Fibroblast of peridontal ligament (primary cell): ENCODE measurements around the gene SOCS3.
"Not testable (repeated sequence)": the region's sequence is repeated elsewhere in the genome, so short reads cannot be mapped to it uniquely, and the experiment has no call there.

ENCODE experiments used
- DNase-seq: peaks from one replicate; pipeline ENCODE4 v3.0.0-alpha.2; 2010; ENCODE audit errors: extremely low read depth

SOCS3 gene

DNA sequence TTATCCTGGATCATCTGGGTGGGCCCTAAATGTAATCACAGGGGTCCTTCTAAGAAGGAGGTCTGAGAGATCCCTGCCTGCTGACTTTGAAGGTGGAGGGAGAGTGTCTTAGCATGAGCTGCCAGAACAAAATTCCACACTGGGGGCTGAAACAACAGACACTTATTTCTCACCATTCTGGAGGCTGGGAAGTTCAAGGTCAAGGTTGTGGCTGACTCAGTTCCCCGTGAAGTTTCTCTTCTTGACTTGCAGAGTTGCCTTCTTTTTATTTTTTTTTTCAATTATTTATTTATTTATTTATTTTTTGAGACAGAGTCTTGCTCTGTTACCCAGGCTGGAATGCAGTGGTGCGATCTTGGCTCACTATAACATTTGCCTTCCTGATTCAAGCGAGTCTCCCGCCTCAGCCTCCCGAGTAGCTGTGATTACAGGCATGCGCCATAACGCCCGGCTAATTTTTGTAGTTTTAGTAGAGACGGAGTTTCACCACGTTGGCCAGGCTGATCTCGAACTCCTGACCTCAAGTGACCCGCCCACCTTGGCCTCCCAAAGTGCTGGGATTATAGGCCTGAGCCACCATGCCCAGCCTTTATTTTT is 50.1 kb downstream of the SOCS3 start:
- not testable (repeated sequence) for DNase-seq

DNA sequence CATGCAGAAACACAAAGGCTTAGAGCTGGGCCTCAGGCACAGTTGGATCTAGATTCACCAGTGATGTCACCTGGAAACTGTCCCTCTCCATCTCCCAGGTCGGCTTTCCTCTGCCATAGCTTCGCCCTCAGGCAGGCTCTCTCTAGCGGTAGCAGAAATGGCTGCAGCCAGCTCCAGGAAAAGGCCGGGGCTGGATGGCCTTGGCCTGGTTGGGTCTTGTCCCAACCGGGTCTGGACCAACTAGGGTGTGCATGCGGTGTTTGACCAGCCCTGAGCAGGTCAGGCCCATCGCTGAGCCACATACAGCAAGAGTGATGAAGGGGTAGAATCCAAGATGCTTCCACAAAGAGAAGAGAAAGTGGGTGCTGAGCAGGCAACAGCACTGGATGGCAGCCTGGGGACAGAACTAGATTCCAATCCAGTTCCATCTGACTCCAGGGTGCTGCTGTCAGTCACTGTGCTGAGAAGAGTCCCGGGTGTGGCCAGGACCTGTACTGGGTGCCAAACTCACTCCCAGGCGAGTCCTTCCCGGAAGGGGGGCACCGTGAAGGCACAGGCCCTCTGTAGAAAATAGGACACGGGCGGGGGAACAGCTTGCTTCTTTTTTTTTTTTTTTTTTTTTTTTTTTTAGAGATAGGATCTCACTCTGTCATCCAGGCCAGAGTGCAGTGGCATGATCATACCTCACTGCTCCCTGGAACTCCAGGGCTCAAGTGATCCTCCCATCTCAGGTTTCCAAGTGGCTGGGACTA is 51.8 kb downstream of the SOCS3 start:
- no peak for DNase-seq

DNA sequence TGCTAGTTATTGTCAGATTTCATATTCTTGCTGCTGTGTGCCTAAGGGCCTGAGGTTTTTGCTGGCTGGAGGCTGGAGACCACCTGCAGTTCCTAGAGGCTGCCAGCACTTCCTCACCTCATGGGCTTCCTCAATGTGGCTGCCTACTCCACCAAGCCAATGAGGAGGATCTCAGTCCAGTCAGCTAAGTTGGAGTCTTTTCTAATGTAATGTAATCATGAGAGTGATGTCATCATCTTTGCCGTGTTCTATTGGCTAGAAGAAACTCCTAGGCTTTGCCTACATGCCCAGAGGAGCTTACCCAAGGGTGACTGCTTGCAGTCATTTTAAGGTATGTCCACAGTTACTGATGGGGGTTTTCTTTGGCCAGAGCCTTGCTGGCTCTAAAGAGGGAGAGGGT is 53.0 kb downstream of the SOCS3 start:
- peak; percentile 40 for DNase-seq
